ENCODE measurements around the gene PLD5.
"Not testable (repeated sequence)": the region's sequence is repeated elsewhere in the genome, so short reads cannot be mapped to it uniquely, and the experiment has no call there.

The PLD5 gene

DNA sequence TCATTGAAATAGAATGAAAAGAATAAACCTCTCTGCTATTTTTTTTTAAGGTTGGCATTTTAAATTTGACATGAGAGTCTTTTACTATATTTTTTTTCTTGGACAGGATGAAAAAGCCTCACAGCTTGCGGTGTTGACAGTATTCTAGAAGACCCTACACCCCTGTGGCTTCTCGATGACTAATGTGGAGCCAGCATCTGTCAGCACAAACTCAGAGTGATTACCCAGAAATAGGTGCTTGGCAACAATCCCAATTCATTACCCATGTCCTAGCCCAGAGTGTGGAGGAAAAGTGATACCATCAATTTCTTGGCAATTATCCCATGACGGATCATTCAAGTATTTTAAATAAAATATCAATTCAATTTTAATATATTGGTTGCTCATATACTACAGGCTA, 338.8 kb downstream of the PLD5 start:
- H3K9me3 ChIP-seq (ENCODE audit: low read length), result no peaks in the 10 kb centered on the region
- H3K9ac ChIP-seq (ENCODE audit: low read length), result no peak overlapping the region
- no peaks in the 10 kb centered on the region for H3K36me3 ChIP-seq (ENCODE audit: insufficient read depth, low read length)
- H4K20me1 ChIP-seq (ENCODE audit: insufficient read depth, low read length), result no peaks in the 10 kb centered on the region
- no peak overlapping the region for H3K4me2 ChIP-seq (ENCODE audit: low read length)
- no peak overlapping the region for H3K27ac ChIP-seq (ENCODE audit: low read depth, low read length, poor library complexity, severe bottlenecking)
- no peaks in the 10 kb centered on the region for H3K9me2 ChIP-seq (ENCODE audit: low read depth, low read length)
- no peaks in the 10 kb centered on the region for H3K79me2 ChIP-seq (ENCODE audit: insufficient read depth, low read length)
- no peaks in the 10 kb centered on the region for H3K4me1 ChIP-seq (ENCODE audit: insufficient read depth, low read length, severe bottlenecking)
- TF ChIP-seq, protein P1, sequence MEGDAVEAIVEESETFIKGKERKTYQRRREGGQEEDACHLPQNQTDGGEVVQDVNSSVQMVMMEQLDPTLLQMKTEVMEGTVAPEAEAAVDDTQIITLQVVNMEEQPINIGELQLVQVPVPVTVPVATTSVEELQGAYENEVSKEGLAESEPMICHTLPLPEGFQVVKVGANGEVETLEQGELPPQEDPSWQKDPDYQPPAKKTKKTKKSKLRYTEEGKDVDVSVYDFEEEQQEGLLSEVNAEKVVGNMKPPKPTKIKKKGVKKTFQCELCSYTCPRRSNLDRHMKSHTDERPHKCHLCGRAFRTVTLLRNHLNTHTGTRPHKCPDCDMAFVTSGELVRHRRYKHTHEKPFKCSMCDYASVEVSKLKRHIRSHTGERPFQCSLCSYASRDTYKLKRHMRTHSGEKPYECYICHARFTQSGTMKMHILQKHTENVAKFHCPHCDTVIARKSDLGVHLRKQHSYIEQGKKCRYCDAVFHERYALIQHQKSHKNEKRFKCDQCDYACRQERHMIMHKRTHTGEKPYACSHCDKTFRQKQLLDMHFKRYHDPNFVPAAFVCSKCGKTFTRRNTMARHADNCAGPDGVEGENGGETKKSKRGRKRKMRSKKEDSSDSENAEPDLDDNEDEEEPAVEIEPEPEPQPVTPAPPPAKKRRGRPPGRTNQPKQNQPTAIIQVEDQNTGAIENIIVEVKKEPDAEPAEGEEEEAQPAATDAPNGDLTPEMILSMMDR (IDR thresholded peaks at IDR 0.05; ENCODE audit: low read length), result no peak
- TF ChIP-seq EZH2 (IDR thresholded peaks at IDR 0.05; ENCODE audit: borderline replicate concordance, low read length), result no peak
- H2AFZ ChIP-seq (ENCODE audit: low read length), result no peak overlapping the region
- no peaks in the 10 kb centered on the region for H3K27me3 ChIP-seq (ENCODE audit: insufficient read depth, low read length)
- no peak overlapping the region for H3K4me3 ChIP-seq (ENCODE audit: low read depth, low read length, poor library complexity, severe bottlenecking)
- H3F3A ChIP-seq (ENCODE audit: insufficient read depth, low read length), result no peaks in the 10 kb centered on the region

DNA sequence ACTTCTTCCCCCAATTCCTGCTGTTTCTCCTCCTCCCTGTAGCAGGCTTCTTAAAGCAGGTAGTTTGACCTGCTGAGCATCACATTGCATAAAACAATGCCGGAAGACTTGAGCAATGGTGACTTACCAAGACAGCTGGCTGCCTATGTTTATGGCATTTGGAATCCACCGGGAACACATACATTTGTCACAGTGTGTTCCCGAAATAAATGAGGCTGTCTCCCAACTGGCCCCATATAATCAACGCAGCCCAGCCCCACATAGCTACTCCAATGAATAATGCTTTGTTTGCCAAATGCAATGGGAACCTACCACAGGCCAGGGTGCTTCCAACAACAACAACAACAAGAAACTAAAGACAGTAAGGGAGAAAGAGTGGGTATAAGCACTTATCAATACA, 339.5 kb downstream of the PLD5 start:
- Histone ChIP-seq H3K9me3 (ENCODE audit: low read length) (no peaks in the 10 kb centered on the region), H3K9me2 (ENCODE audit: low read depth, low read length) (no peaks in the 10 kb centered on the region), H3K4me2 (ENCODE audit: low read length) (no peak overlapping the region), H3K36me3 (ENCODE audit: insufficient read depth, low read length) (no peaks in the 10 kb centered on the region), H4K20me1 (ENCODE audit: insufficient read depth, low read length) (no peaks in the 10 kb centered on the region), H3K4me3 (ENCODE audit: low read depth, low read length, poor library complexity, severe bottlenecking) (no peak overlapping the region), H3K4me1 (ENCODE audit: insufficient read depth, low read length, severe bottlenecking) (no peaks in the 10 kb centered on the region), H2AFZ (ENCODE audit: low read length) (no peak overlapping the region), H3K9ac (ENCODE audit: low read length) (no peak overlapping the region), H3K79me2 (ENCODE audit: insufficient read depth, low read length) (no peaks in the 10 kb centered on the region), H3F3A (ENCODE audit: insufficient read depth, low read length) (no peaks in the 10 kb centered on the region), H3K27me3 (ENCODE audit: insufficient read depth, low read length) (no peaks in the 10 kb centered on the region), H3K27ac (ENCODE audit: low read depth, low read length, poor library complexity, severe bottlenecking) (no peak overlapping the region)
- no peak for TF ChIP-seq EZH2 (IDR thresholded peaks at IDR 0.05; ENCODE audit: borderline replicate concordance, low read length)
- TF ChIP-seq, protein P1 (IDR thresholded peaks at IDR 0.05; ENCODE audit: low read length), result no peak

DNA sequence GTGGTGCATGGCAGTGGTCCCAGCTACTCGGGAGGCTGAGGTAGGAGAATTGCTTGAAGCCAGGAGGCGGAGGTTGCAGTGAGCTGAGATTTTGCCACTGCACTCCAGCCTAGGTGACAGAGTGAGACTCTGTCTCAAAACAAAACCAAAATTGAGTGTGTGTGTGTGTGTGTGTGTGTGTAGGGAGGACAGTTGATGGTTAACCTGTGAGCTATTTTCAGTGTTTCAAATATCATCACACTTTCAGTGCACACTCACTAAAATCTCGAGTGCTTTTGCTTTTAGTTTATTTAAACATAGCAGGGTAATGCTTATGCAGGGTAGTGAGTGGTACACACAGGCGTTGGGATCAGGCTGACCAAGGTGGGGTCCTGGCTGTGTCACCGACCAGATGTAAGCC, 344.7 kb downstream of the PLD5 start:
- H3K9me2 ChIP-seq (ENCODE audit: low read depth, low read length); H3K4me3 ChIP-seq (ENCODE audit: low read depth, low read length, poor library complexity, severe bottlenecking); H2AFZ ChIP-seq (ENCODE audit: low read length); H3K27ac ChIP-seq (ENCODE audit: low read depth, low read length, poor library complexity, severe bottlenecking); H3K4me1 ChIP-seq (ENCODE audit: insufficient read depth, low read length, severe bottlenecking); H3F3A ChIP-seq (ENCODE audit: insufficient read depth, low read length); H3K9ac ChIP-seq (ENCODE audit: low read length); H3K36me3 ChIP-seq (ENCODE audit: insufficient read depth, low read length); H3K9me3 ChIP-seq (ENCODE audit: low read length); H3K27me3 ChIP-seq (ENCODE audit: insufficient read depth, low read length); H4K20me1 ChIP-seq (ENCODE audit: insufficient read depth, low read length); H3K79me2 ChIP-seq (ENCODE audit: insufficient read depth, low read length); H3K4me2 ChIP-seq (ENCODE audit: low read length): not testable (repeated sequence)

GRCh38 chr1:242178924-242179708, 345.4 kb downstream of the PLD5 start:
- Histone ChIP-seq H3K4me3 (ENCODE audit: low read depth, low read length, poor library complexity, severe bottlenecking) (no peak overlapping the region), H3K9me2 (ENCODE audit: low read depth, low read length) (no peaks in the 10 kb centered on the region), H3F3A (ENCODE audit: insufficient read depth, low read length) (no peaks in the 10 kb centered on the region), H4K20me1 (ENCODE audit: insufficient read depth, low read length) (no peaks in the 10 kb centered on the region), H3K36me3 (ENCODE audit: insufficient read depth, low read length) (no peaks in the 10 kb centered on the region), H3K4me2 (ENCODE audit: low read length) (no peak overlapping the region), H3K4me1 (ENCODE audit: insufficient read depth, low read length, severe bottlenecking) (no peaks in the 10 kb centered on the region), H3K79me2 (ENCODE audit: insufficient read depth, low read length) (no peaks in the 10 kb centered on the region), H2AFZ (ENCODE audit: low read length) (no peak overlapping the region), H3K9ac (ENCODE audit: low read length) (no peak overlapping the region), H3K9me3 (ENCODE audit: low read length) (no peaks in the 10 kb centered on the region), H3K27ac (ENCODE audit: low read depth, low read length, poor library complexity, severe bottlenecking) (no peak overlapping the region), H3K27me3 (ENCODE audit: insufficient read depth, low read length) (no peaks in the 10 kb centered on the region)
- TF ChIP-seq EZH2 (IDR thresholded peaks at IDR 0.05; ENCODE audit: borderline replicate concordance, low read length), result no peak
- TF ChIP-seq, protein P1 (IDR thresholded peaks at IDR 0.05; ENCODE audit: low read length), result no peak

All from OCI-LY1 (cell line).